NOMO-1 treated with DMSO at 0.1 percent for 48 hours (cell line): ENCODE data around the gene MFSD1.
A peak's percentile ranks its signal among the peaks of the same experiment; 100 is the strongest.

Experiments
- DNase-seq: peaks from one replicate; lab custom pipeline; 2025; ENCODE audit not compliant: unreplicated experiment; lab: John Stamatoyannopoulos, UW

MFSD1 gene

DNA sequence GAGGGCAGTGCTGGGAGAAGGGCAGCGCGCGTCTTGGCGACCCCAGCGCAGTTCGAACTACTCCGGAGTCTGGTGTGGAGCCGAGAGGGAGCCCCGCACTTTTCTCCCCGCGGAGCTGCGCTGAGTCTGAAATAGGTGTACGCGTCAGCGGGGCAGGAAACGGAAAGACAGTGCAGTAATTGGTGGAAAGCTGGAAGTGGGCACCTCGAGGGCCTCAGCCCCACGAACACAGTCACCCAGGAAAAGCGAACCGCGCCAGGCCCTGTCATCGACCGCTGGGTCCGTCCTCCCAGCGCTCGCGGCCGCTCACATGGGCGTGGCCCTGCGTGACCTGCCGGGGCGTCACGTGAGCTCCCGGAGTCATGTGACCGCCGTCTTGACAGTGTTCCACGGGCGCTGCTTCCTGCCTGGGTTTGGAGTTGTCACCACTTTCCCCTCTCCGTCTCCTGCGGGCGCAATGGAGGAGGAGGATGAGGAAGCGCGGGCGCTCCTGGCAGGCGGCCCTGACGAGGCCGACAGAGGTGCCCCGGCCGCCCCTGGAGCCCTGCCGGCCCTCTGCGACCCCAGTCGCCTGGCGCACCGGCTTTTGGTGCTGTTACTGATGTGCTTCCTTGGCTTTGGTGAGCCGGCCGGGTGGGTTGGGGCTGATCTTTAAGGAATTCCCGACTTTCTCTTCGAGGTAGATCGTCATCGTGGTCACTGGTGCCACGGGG lies at the start of gene MFSD1:
Gene MFSD1 (plus strand): TSS at position 359 of the 713 bp plus-strand sequence. CDS start 99 bp downstream, at position 458.
- peak; percentile 93 for DNase-seq

GRCh38 chr3:158753854-158754253 lies 48.0 kb upstream of the MFSD1 start:
- no peak for DNase-seq

- no peak for DNase-seq
Measured at GRCh38 chr3:158755421-158755820, 46.4 kb upstream of the MFSD1 start.

DNA sequence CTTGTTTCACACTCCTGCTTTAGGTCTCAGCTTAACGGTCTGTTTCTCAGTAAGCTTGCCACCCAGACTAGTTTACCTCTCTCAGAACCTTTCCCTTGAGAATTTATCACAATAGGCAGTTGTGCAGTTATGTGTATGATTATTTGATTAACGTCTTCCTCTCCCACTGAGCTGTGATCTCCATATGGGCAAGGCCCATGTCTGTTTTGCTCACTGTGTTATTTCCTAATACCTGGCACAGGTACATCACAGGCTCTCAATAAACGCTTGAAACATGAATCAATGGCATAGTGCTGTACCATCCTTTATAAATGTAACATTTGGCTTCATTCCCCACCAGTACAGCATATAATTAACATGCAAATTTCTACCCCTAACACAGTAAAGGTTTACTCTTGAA lies 40.5 kb upstream of the MFSD1 start:
- DNase-seq, result no peak

GRCh38 chr3:158762701-158763100 lies 39.2 kb upstream of the MFSD1 start:
- no peak for DNase-seq

DNA sequence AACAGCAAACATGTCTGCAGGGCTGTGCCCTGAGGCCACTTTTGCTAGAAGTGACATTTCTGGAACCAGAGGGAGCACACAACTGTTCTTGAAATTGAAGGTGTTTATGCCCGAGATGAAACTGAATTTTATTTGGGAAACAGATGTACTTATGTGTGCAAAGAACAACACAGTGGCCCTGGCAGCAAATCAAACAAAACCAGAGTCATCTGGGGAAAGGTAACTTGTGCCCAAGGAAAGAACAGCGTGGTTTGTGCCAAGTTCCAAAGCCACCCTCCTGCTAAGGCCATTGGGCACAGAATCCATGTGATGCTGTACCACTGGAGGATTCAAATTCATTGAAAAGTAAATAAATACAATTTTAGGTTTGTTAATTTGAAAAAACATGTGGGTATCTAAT lies 38.4 kb upstream of the MFSD1 start:
- no peak for DNase-seq

DNA sequence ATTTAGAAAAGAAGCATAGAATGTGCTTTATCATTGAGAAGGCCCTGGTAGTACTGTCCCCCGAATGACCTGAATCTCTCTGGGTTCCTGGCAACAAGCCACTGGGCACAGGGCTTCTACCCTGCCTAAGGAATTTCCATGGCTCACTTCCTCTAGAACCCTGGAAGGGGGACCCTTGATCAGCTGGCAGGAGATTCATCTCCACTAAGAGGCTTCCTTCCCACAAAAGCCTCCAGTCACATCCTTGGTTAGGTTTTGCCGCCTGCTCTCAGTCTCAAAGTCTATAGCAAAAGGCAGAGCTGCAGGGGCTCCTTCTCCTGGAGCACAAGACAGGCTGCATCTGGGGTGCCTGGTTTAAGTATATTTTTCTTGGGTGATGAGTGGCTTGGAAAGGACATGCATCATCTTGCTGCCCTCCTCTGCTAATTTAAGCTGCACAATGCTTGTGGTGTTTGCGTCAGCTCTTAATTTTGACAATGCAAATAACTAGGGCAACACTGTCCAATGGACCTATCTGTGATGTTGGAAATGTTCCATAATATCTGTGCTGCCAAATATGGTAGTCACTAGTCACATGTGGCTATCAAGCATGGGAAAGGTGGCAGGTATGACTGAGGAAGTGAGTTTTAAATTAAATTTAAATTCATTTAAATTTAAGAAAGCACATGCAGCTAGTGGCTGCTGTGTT lies 36.2 kb upstream of the MFSD1 start:
- no peak for DNase-seq

DNA sequence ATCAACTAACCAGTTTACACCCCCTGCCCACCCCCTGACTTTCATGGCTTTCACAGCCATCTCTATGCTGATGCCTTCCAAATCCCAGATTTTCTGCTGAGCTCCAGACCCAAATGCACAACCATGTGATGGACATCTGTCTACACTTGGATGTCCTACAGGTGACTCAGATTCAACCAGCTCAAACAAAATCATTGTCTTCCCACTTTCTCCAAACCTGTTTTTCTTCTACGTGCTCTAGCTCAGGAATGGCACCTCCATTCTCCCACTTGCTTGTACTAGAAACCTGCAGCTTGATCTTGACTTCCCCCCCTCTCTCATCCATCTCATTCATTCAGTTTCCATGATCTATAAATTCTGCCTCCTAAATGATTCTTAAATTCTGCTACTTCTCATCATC lies 35.5 kb upstream of the MFSD1 start:
- no peak for DNase-seq

- no peak for DNase-seq
Measured at GRCh38 chr3:158768361-158768787, 33.5 kb upstream of the MFSD1 start.

DNA sequence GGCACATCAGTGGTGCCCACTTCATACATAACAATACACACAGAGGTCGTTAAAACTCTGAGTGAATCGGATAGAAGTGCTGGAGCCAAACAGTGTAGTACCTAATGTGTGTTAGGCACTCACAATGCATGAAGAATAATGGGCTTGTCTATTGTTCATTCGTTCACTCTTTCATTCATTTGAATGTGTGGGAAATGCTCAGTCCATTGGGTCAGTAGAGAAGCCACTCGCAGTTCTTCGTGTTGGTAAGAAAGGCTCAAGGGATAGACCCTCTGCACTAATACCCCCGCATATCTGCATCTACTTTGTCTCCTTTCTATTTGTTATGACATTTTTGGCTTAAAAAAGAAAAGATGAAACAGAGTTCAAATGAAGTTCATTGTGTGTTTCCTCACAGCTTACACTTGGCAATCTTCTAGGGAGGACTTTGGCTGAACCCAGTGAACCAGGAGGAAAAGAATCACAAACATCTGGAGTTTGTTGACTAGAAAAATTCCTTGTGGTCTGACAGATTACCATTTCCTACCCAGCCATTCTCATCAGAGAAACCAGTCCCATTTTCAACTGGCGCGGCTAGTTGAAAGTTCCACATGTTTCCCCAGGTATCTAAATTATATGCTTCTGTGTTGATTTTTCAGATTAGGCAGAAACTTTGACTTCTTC lies 32.8 kb upstream of the MFSD1 start:
- DNase-seq, result no peak

DNA sequence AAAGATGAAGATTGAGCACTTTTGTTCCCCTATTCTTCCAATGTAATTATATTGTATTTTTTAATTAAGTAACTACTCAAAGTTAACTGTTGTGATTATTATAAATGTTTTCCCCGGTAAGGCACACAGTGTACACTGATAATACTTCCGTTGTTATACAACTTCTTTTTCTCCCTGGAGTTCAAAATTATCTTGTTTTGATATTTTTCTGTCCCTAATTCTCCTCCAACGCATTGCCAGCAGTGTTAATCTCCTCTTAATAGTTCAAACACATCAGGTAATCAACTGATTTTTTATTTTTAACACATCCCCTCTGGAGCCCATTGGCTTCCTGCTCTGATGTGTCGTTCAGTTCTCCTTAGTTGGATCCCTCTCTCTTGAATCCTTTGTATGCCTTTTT lies 32.3 kb upstream of the MFSD1 start:
- DNase-seq, result no peak

- no peak for DNase-seq
Measured at GRCh38 chr3:158769952-158770740, 31.7 kb upstream of the MFSD1 start.

- no peak for DNase-seq
Measured at GRCh38 chr3:158770741-158771350, 31.0 kb upstream of the MFSD1 start.

DNA sequence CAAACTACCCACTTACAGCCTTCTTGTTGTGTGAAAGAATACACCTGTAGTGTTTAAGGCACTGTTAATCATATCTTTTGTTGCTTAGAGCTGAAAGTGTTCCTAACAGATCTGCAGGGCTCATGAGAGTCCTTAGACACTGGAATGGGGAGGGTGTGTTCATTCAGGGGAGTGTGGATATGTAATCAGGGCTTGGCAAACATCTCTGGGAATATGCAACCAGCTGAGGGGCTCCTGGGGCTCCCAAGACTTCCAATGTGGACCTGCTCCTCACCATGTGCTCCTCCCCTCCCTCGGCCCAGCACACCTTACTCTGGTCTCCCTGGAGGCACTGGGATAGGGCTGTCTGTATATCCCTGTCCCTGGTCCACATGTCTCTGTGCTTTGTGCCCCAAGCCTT lies 30.3 kb upstream of the MFSD1 start:
- DNase-seq, result no peak

GRCh38 chr3:158771982-158772381 lies 29.9 kb upstream of the MFSD1 start:
- no peak for DNase-seq

GRCh38 chr3:158773166-158773565 lies 28.7 kb upstream of the MFSD1 start:
- no peak for DNase-seq

GRCh38 chr3:158773845-158774830 lies 27.7 kb upstream of the MFSD1 start:
- DNase-seq, result no peak

- no peak for DNase-seq
Measured at GRCh38 chr3:158774965-158775364, 26.9 kb upstream of the MFSD1 start.
